GM23338 (cell line): ENCODE measurements around the gene MARCHF2.

Experiments used
- CTCF ChIP-seq, 2 experiments: fragments of 200-600 bp in 1 of 2; sonication (generic) in 1 of 2; conservative IDR thresholded peaks; 2 replicates each; pipeline versions ENCODE4 v1.5.1 to v1.6.1; 2016 to 2017; ENCODE audit warnings: antibody characterized with exemption in 2 of 2, low read depth in 2 of 2, mild to moderate bottlenecking in 2 of 2, moderate library complexity in 1 of 2
- EZH2 ChIP-seq: fragments of 200-600 bp; sonication (generic); IDR thresholded peaks from one replicate; pipeline ENCODE4 v1.8.0; 2017; ENCODE audit warnings: antibody characterized with exemption, mild to moderate bottlenecking, low read depth; ENCODE audit not compliant: unreplicated experiment
- EZH2phosphoT487 ChIP-seq: fragments of 200-600 bp; sonication (generic); IDR thresholded peaks from one replicate; pipeline ENCODE4 v1.8.1; 2018; ENCODE audit warnings: antibody characterized with exemption; ENCODE audit not compliant: unreplicated experiment
- POLR2AphosphoS5 ChIP-seq: IDR thresholded peaks from 2 replicates; pipeline ENCODE4 v1.6.1; 2016; ENCODE audit warnings: antibody characterized with exemption, low read depth
- TF ChIP-seq, protein P1 (sequence below): IDR thresholded peaks from 2 replicates; pipeline ENCODE4 v1.6.1; 2016; ENCODE audit warnings: antibody characterized with exemption
- TF ChIP-seq, protein P2 (sequence below): IDR thresholded peaks from one replicate; pipeline ENCODE4 v1.6.1; 2018; ENCODE audit warnings: antibody characterized with exemption; ENCODE audit not compliant: unreplicated experiment

DNA sequence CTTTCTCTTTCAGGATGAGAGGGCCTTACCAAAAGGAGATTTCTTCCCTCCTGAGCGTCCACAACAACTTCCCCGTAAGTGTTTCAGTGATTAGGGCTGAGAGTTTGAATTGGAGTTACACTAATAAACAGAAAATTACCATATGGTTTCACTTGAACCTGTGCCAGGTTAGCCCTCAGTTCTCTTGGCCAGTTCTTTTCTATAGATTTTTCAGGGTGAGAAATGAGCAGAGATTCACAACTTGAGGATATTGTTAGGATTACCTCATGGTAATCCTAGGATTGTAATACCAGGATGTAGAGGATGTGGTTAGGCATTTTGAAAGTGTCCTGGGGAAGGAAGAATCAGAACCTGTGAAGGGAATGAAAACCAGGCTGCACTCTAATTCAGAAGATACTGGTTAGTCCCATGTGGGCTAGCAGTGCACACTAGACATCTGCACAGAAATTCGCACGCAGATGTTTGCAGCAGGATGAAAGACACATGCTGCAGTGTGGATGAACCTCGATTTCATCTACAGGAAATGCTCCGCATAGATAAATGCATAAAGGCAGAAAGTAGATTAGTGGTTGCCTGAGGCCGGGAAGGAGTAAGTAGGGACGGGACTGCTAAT, 55.8 kb downstream of the MARCHF2 start:
- no peak for TF ChIP-seq CTCF (conservative IDR thresholded peaks at IDR 0.05; ENCODE audit: low read depth in 2 of 2)
- no peak for TF ChIP-seq EZH2phosphoT487
- no peak for TF ChIP-seq EZH2
- TF ChIP-seq, protein P1, sequence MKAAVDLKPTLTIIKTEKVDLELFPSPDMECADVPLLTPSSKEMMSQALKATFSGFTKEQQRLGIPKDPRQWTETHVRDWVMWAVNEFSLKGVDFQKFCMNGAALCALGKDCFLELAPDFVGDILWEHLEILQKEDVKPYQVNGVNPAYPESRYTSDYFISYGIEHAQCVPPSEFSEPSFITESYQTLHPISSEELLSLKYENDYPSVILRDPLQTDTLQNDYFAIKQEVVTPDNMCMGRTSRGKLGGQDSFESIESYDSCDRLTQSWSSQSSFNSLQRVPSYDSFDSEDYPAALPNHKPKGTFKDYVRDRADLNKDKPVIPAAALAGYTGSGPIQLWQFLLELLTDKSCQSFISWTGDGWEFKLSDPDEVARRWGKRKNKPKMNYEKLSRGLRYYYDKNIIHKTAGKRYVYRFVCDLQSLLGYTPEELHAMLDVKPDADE: no peak
- TF ChIP-seq POLR2AphosphoS5: no peak
- TF ChIP-seq, protein P2, sequence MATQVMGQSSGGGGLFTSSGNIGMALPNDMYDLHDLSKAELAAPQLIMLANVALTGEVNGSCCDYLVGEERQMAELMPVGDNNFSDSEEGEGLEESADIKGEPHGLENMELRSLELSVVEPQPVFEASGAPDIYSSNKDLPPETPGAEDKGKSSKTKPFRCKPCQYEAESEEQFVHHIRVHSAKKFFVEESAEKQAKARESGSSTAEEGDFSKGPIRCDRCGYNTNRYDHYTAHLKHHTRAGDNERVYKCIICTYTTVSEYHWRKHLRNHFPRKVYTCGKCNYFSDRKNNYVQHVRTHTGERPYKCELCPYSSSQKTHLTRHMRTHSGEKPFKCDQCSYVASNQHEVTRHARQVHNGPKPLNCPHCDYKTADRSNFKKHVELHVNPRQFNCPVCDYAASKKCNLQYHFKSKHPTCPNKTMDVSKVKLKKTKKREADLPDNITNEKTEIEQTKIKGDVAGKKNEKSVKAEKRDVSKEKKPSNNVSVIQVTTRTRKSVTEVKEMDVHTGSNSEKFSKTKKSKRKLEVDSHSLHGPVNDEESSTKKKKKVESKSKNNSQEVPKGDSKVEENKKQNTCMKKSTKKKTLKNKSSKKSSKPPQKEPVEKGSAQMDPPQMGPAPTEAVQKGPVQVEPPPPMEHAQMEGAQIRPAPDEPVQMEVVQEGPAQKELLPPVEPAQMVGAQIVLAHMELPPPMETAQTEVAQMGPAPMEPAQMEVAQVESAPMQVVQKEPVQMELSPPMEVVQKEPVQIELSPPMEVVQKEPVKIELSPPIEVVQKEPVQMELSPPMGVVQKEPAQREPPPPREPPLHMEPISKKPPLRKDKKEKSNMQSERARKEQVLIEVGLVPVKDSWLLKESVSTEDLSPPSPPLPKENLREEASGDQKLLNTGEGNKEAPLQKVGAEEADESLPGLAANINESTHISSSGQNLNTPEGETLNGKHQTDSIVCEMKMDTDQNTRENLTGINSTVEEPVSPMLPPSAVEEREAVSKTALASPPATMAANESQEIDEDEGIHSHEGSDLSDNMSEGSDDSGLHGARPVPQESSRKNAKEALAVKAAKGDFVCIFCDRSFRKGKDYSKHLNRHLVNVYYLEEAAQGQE: no peak
